NK-92 treated with Interleukin-12 subunit alpha and Interleukin-12 subunit beta, amount 100 ng/mL, for 24 hours (cell line): Measurements from ENCODE around the gene FBXW5.

Experiments
- DNase-seq: peaks from one replicate; lab custom pipeline; 2025; lab: John Stamatoyannopoulos, UW

FBXW5 gene

DNA sequence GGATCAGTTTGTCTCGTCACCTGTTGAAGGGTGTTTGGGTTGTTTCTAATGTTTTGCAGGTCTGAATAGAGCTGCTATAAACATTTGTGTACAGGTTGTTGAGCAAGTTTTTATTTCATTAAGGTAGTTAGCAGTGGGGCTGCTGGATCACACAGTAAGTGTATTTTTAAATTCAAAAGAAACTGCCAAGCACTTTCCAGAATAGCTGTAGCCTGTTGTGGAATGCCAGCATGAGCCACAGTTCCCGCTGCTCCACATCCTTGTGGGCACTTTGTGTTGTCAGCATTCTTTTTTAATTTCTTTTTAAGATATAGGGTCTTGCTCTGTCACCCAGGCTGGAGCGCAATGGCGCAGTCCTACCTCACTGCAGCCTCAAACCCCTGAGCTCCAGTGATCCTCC is 14.5 kb downstream of the FBXW5 start:
- DNase-seq, result no peak

GRCh38 chr9:136928591-136928990 is 15.9 kb downstream of the FBXW5 start:
- DNase-seq, result no peak

DNA sequence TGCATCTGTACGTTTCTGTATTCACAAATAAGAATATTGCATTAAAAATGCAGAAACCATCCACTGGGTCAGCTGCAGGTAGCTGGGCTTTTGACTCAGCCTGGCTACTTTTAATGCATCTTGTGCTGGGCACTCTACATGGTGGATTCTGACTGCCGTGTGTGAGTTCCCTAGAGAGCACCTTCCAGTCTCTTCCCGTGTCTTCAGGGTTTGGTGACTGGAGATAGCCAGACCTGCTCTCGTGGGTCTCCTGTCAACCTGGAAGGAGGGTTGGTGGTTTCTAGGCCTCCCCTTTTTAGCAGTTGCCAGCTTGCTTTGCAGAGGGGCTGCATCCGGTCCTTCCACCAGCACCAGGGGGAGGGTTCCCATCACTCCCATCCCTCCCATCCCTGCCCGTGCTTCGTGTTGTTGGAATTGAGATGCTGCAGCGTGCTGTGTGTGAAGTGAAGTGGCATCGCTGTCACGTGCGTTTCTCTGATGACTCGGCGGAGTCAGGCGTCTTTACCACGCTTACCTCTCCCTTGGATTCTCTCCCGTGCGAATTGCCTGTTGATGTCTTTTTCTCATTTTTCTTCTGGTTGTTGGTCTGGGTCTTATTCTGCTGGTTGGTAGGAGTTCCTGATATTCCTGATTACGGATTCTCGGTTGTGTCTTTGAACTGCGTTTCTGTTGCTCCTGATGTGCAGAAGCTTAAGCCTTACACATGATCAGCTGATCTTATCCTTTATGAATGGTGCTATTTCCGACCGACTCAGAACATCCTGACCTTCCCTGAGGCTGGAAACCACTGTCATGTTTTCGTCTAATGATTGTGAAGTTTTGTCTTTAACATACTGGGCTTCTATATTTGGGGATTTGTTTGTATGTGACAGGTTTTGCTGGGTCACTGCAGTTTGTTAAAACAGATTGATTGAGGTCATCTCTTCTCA is 16.9 kb downstream of the FBXW5 start:
- no peak for DNase-seq

DNA sequence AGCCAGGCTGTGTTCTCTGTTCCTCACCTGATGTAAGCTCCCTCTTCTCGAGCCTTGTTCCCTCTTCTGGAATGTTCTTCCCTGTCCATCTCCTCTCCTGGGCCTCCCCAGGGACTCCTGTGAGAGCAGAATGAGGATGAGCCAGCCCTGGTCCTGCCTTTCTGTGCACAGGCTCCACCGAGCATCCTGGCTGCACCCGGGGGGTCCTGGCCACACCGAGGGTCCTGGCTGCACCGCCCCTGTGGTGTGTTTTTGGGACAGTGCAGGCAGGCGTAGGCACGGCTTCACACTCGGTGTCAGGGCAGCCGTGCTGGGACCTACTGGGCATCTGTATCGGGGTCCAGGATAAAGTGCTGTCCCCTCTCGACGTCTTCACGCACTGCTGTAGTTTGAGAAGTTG is 17.8 kb downstream of the FBXW5 start:
- no peak for DNase-seq

DNA sequence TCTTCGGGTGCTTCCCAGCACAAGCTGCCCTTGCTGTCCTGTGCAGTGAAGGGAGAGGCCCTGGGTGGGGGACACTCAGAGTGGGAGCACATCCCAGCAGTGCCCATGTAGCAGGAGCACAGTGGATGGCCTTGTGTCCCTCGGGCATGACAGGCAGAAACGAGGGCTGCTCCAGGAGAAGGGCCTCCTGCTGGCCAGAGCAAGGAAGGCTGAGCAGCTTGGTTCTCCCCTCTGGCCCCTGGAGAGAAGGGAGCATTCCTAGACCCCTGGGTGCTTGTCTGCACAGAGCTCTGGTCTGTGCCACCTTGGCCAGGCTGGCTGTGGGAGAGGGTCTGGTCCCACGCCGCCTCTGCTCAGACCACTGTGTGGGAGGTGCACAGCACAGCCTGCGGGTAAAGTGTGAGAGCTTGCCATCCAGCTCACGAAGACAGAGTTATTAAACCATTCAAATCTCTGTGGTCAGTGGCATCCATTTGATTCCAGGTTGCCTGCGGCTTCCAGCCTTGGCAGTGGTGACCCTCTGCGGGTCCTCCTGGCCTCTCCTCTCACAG is 18.3 kb downstream of the FBXW5 start:
- DNase-seq, result no peak

GRCh38 chr9:136925414-136926153 is 19.0 kb downstream of the FBXW5 start:
- DNase-seq, result no peak

- DNase-seq, result no peak
Measured at GRCh38 chr9:136923881-136924280, 20.7 kb downstream of the FBXW5 start.

GRCh38 chr9:136922540-136922939 is 22.0 kb downstream of the FBXW5 start:
- DNase-seq, result no peak

GRCh38 chr9:136921718-136922117 is 22.8 kb downstream of the FBXW5 start:
- DNase-seq, result no peak

DNA sequence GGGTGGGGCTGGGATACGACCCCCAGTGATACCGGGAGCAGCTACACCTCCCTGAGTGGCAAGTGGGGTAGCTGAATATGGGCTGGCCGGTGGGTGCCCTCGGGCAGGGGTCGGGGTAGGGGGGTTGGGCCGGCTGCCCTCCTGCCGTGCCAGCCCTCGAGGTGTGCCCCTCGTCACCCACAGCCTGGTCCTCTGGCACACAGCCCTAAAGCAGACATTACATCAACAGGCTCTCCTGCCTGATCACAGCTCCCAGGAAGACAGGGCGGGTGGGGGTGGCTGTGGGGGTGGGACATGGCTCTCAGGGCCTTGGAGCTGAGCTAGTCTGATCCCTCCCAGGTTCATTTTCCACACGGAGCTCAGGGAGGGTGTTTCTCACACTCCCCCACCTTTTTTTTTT is 23.2 kb downstream of the FBXW5 start:
- no peak for DNase-seq

DNA sequence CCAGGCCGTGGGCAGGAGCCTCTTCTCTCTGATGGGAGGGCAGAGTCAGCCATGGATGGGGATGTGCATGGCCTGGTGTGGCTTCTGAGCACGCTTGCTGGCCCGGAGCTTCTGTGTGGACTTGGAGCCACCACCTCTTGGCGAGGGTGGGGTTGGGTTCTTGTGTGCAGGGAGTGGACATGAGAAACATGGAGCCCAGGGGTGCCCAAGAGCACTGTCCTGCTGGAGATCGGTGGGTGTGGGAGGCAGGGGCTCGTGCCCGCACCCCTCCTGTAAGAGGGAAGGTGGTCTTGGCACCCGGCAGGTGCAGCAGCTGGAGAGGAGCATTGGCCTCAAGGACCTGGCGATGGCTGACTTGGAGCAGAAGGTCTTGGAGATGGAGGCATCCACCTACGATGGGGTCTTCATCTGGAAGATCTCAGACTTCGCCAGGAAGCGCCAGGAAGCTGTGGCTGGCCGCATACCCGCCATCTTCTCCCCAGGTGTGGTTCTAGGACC is 23.8 kb downstream of the FBXW5 start:
- no peak for DNase-seq

DNA sequence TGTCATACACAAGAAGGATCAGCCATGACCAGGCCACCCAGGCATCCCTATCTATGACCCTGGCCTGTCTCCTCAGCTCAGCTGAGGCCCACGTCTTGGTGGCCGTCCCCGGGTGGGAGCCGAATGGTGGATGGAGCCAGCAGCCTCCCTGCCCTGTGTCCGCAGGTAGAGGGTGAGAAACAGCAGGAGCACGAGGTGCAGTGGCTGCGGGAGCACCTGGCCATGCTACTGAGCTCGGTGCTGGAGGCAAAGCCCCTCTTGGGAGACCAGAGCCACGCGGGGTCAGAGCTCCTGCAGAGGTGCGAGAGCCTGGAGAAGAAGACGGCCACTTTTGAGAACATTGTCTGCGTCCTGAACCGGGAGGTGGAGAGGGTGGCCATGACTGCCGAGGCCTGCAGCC is 24.5 kb downstream of the FBXW5 start:
- no peak for DNase-seq

- DNase-seq, result no peak
Measured at GRCh38 chr9:136917902-136918301, 26.6 kb downstream of the FBXW5 start.

DNA sequence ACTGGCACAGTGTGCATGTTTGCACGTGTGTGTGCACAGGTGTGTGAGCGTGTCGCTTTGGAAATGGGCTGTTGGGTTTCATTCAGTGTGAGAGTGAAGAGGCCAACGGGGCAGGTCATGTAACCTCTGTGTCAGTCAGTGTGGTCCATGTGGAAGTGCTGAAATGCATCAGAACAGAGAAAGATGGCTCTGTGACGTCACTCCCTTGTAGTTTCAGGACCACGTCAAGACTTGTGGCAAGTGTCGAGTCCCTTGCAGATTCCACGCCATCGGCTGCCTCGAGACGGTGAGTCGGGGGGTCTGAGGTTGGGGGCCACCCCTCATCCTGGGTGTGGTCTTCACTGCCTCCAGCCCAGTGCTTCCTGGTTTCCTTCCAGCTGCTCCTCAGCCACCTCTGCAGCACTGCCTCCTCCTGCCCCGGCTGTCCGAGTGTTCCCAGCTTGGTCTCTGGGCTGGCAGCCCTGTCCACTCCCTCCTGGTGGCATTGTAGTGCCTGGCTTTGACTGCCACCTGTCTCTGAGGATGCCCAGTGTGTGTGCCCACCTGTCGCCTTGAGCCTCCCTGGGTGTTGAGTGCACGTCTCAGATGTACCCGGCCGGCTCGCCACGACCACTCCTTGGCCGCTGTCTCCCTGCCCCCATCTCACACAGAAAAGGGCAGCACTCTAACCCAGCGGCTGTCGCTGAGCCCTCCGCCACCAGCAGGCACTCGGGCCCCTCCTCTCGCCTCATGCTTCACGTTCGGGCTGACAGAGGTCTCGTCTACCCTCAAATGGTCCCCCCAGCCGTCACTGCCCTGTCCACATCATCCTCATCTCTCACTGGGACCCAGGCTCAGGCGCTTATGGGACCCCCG is 28.0 kb downstream of the FBXW5 start:
- DNase-seq, result no peak

- DNase-seq, result no peak
Measured at GRCh38 chr9:136915632-136916329, 28.8 kb downstream of the FBXW5 start.

DNA sequence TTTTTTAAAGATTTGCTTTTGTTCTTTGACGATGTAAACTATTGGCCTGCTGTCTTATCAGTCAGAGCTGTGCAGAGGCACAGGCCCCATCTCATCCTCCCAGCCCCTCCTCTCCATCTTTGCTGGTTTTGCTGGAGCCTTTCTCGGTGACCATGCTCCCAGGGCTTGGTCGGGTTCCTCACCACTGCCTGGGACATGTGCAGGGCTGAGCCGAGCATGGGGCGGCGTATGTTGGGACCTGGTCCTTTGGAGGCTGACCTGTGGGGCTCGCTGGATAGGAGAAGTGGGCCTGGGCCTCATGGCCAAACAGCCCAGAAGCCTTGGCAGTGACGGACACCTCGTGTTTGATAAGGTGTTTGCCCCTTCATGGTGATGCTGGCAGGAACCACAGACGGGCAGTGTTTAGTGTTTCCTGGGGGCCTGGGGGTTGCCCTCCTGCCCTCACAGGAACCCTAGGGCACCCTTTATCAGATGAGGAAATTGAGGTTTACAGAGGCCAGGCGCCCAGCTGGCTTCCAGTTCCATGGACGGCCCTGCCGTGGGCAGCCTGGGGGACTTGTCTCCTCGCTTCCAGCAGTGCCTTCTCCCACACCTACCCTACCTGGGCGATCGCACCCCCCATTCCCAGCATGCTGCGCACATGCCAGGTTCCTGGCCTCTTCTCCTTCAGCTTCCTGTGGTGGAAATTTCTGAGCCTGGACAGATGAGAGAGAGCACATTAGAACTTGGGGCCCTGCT is 30.7 kb downstream of the FBXW5 start:
- no peak for DNase-seq

GRCh38 chr9:136910901-136911245 is 33.7 kb downstream of the FBXW5 start:
- DNase-seq, result no peak

DNA sequence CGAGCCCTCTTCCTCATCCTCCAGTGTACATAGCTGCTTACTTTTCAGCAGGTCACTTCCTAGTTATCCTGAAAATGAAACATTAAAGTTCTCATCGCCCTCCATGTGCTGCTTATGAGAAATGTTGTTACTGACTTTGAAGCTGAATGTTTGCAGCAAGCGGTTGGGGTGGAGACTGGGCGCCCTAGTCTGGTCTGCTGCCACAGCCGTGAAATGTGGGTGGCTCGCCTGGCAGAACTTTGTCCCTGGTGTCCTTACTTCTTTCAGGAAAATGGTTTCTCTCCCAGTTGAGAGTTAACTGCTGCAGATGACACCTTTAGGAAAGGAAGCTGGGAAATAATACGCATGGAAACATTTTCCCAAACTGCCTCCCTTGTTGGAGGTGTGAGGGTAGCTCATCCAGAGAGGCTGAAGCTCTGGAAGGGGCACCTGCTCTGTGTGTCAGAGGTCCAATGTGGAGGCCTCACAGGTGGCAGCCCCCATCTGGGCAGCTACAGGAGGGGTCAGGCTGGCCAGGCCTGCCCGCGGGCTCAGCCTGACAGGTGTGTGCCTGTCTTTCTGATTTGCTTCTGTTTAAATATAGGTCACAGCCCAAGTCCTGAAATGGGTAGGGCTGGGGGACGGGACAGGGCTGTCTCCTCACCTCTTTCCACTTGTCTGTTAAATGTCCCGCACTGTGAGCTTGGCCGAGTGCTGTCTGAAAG is 34.2 kb downstream of the FBXW5 start:
- no peak for DNase-seq

- no peak for DNase-seq
Measured at GRCh38 chr9:136907011-136907914, 37.3 kb downstream of the FBXW5 start.
